Endothelial cell of umbilical vein (primary cell): Measurements from ENCODE around the gene CNKSR2. TPM values are rescaled to one million over a fixed set of nuclear protein-coding genes. Genes with fewer than 3 reads are reported as not detected.

Experiments used
- BruUV-seq: library from RNA; stranded (reverse); fragments of 400-500 nt; replicated peaks from 2 replicates; lab custom pipeline; 2021; lab: Mats Ljungman, UMichigan
- CTCF ChIA-PET: fragments of 300-600, 350-600 bp; sonication (Branson Sonifier 250); formaldehyde crosslinking; loops from one replicate; lab custom pipeline; 2021; ENCODE audit warnings: antibody characterized with exemption, inconsistent platforms; lab: Charles Lee
- POLR2A ChIA-PET: fragments of 300-600, 350-600 bp; sonication (Branson Sonifier 250); formaldehyde crosslinking; loops from one replicate; lab custom pipeline; 2021; ENCODE audit warnings: antibody characterized with exemption, inconsistent platforms; lab: Charles Lee
- DNase-seq: peaks from one replicate; pipeline ENCODE4 v3.0.0-alpha.2; 2011; ENCODE audit warnings: low read depth, low spot score
- FAIRE-seq: peaks from 2 replicates; lab custom pipeline; 2011; peaks lifted over from hg19 to GRCh38; lab: Jason Lieb, UNC
- H2AFZ ChIP-seq: 2 replicates; pipeline ENCODE4 v1.6.0; 2012; ENCODE audit warnings: low read depth, low read length, control low read depth, inconsistent platforms
- H3K27ac ChIP-seq: 2 replicates; pipeline ENCODE4 v1.5.1; 2011; ENCODE audit warnings: low read depth, mild to moderate bottlenecking, control low read depth, low read length, moderate library complexity; ENCODE audit not compliant: insufficient read depth
- H3K27me3 ChIP-seq, 2 experiments: 2 replicates each; pipeline versions ENCODE4 v1.6.0 to v1.6.1; 2011; ENCODE audit warnings: low read length in 2 of 2, mixed read lengths in 1 of 2; ENCODE audit not compliant: control insufficient read depth in 2 of 2, insufficient read depth in 2 of 2
- H3K36me3 ChIP-seq, 2 experiments: 2 replicates in 1 of 2; 3 replicates in 1 of 2; pipeline ENCODE4 v1.5.1; 2011; ENCODE audit warnings: low read length in 2 of 2, mild to moderate bottlenecking in 1 of 2, moderate library complexity in 1 of 2; ENCODE audit not compliant: control insufficient read depth in 2 of 2, insufficient read depth in 2 of 2; ENCODE audit errors: extremely low read depth in 1 of 2
- H3K4me1 ChIP-seq: 3 replicates; pipeline ENCODE4 v1.5.1; 2011; ENCODE audit warnings: mild to moderate bottlenecking, low read length; ENCODE audit not compliant: control insufficient read depth, insufficient read depth; ENCODE audit errors: extremely low read depth
- H3K4me2 ChIP-seq: 2 replicates; pipeline ENCODE4 v1.6.1; 2011; ENCODE audit warnings: low read length, control low read depth, mixed read lengths; ENCODE audit not compliant: insufficient read depth
- H3K4me3 ChIP-seq, 3 experiments: fragments of 200-600 bp in 1 of 3; sonication (generic), shearing (Covaris generic) in 1 of 3; replicated peaks in 1 of 3; 2 replicates each; pipeline ENCODE4 v1.5.1; 2011 to 2016; ENCODE audit warnings: control low read depth in 3 of 3, low read length in 3 of 3, mild to moderate bottlenecking in 2 of 3, inconsistent platforms in 1 of 3, low read depth in 1 of 3, moderate library complexity in 1 of 3; ENCODE audit not compliant: insufficient read depth in 1 of 3
- H3K79me2 ChIP-seq: 2 replicates; pipeline ENCODE4 v1.6.0; 2012; ENCODE audit warnings: low read length, inconsistent platforms; ENCODE audit not compliant: control insufficient read depth, insufficient read depth
- H3K9ac ChIP-seq: replicated peaks from 2 replicates; pipeline ENCODE3; 2011; ENCODE audit warnings: low read length, control low read depth; ENCODE audit not compliant: insufficient read depth; ENCODE audit errors: extremely low read depth
- H3K9me1 ChIP-seq: replicated peaks from 3 replicates; pipeline ENCODE4 v1.6.0; 2011; ENCODE audit warnings: mild to moderate bottlenecking, low read length; ENCODE audit not compliant: control insufficient read depth, insufficient read depth; ENCODE audit errors: extremely low read depth
- H3K9me3 ChIP-seq: replicated peaks from 2 replicates; pipeline ENCODE4 v1.5.1; 2012; ENCODE audit warnings: low read length, inconsistent platforms; ENCODE audit not compliant: control insufficient read depth, insufficient read depth
- H4K20me1 ChIP-seq: replicated peaks from 2 replicates; pipeline ENCODE3; 2011; ENCODE audit warnings: mild to moderate bottlenecking, low read length; ENCODE audit not compliant: control insufficient read depth, insufficient read depth; ENCODE audit errors: extremely low read depth
- CTCF ChIP-seq, 2 donors: IDR thresholded peaks; 1 replicate in 1 of 2; 2 replicates in 1 of 2; pipeline ENCODE4 v1.5.1; 2011; ENCODE audit warnings: low read length in 2 of 2, mild to moderate bottlenecking in 2 of 2, moderate library complexity in 2 of 2, control low read depth in 1 of 2, inconsistent platforms in 1 of 2, low read depth in 1 of 2; ENCODE audit not compliant: insufficient read depth in 1 of 2; ENCODE audit errors: extremely low read depth in 1 of 2
- EZH2 ChIP-seq: IDR thresholded peaks from 2 replicates; pipeline ENCODE4 v1.6.1; 2012; ENCODE audit warnings: borderline replicate concordance, low read depth, mild to moderate bottlenecking, moderate library complexity, low read length, inconsistent platforms; ENCODE audit not compliant: severe bottlenecking
- FOS ChIP-seq: IDR thresholded peaks from 2 replicates; pipeline ENCODE4 v1.6.1; 2011; ENCODE audit warnings: mild to moderate bottlenecking, low read length, moderate library complexity, borderline replicate concordance; ENCODE audit not compliant: insufficient read depth
- GATA2 ChIP-seq: IDR thresholded peaks from 2 replicates; pipeline ENCODE4 v1.7.0; 2011; ENCODE audit warnings: low read depth, mild to moderate bottlenecking, moderate library complexity, mixed read lengths, low read length; ENCODE audit not compliant: insufficient read length, insufficient read depth
- JUN ChIP-seq: IDR thresholded peaks from 2 replicates; pipeline ENCODE4 v1.6.1; 2011; ENCODE audit warnings: borderline replicate concordance, low read depth; ENCODE audit not compliant: insufficient read length, insufficient read depth
- MAX ChIP-seq: IDR thresholded peaks from 2 replicates; pipeline ENCODE4 v1.6.1; 2011; ENCODE audit not compliant: insufficient read depth, insufficient read length
- MYC ChIP-seq: IDR thresholded peaks from one replicate; pipeline ENCODE4 v1.6.1; 2011; ENCODE audit warnings: mild to moderate bottlenecking, low read depth, low read length
- POLR2A ChIP-seq: IDR thresholded peaks from 2 replicates; pipeline ENCODE4 v1.6.1; 2012; ENCODE audit warnings: low read depth, mild to moderate bottlenecking, control low read depth, low read length
- POLR2AphosphoS5 ChIP-seq: IDR thresholded peaks from 2 replicates; pipeline ENCODE4 v1.6.1; 2012; ENCODE audit warnings: low read depth, mild to moderate bottlenecking, control low read depth, low read length, moderate library complexity; ENCODE audit not compliant: insufficient read depth
- dilution Hi-C: fragments of 300-500 bp; cut with MboI; formaldehyde crosslinking; loops from one replicate; pipeline ENCODE4 v1.15.0; 2019; ENCODE audit warnings: low sequenced_read_pairs; ENCODE audit not compliant: extremely low pct_ligation_motif_present
- intact Hi-C: fragments of 100-400 bp; cut with micrococcal nuclease; formaldehyde crosslinking; loops from one replicate; pipeline ENCODE4 v1.10.0; 2022
- polyA plus RNA-seq, 4 experiments: library from polyadenylated mRNA; depleted of rRNA in 3 of 4; stranded (reverse) in 3 of 4; unstranded in 1 of 4; fragments of >200 nt; gene quantifications; 2 replicates each; pipeline versions ENCODE4 v1.2.1 to v1.2.3, GENCODE V29; 2011 to 2012; ENCODE audit warnings: missing spikeins in 1 of 4
- total RNA-seq: library from RNA; stranded (reverse); gene quantifications from 2 replicates; pipeline ENCODE4 v1.2.3, GENCODE V29; 2021

CNKSR2 gene
- total and polyA plus RNA-seq, 2 donors (not counting 3 experiments of a cell fraction or from before 2014, with no cell fraction given), result 0.13 TPM; not detected in 1

- Histone ChIP-seq H3K4me1 (peaks cover 32% of the 10 kb centered on the region), H3K79me2 (no peaks in the 10 kb centered on the region), H3K9me3 (no peaks in the 10 kb centered on the region), H3K4me2 (no peak overlapping the region), H3K4me3 (no peak overlapping the region), H3K27me3 (no peaks in the 10 kb centered on the region), H2AFZ (no peak overlapping the region), H3K27ac (peak overlapping the region; percentile 63), H3K9me1 (no peaks in the 10 kb centered on the region), H4K20me1 (no peaks in the 10 kb centered on the region), H3K36me3 (no peaks in the 10 kb centered on the region), H3K9ac (peak overlapping the region; percentile 23)
- FAIRE-seq (no peak), DNase-seq (peak; percentile 53)
- intact Hi-C loops (loop anchor here (5.0 kb wide), 2 partner anchors 1016 to 1386 kb away; partner anchors contain the start of gene EIF1AX), dilution Hi-C loops (no loop called here)
- TF ChIP-seq JUN, result no peak
- TF ChIP-seq GATA2, result no peak
- TF ChIP-seq EZH2, result no peak
- no peak for TF ChIP-seq MYC
- TF ChIP-seq CTCF (IDR thresholded peaks at IDR 0.05; ENCODE audit: extremely low read depth in 1 of 2, insufficient read depth in 1 of 2, low read depth in 1 of 2, low read length in 2 of 2), result no peak
- TF ChIP-seq MAX, result no peak
- TF ChIP-seq POLR2AphosphoS5, result no peak
- no peak for TF ChIP-seq FOS
- TF ChIP-seq POLR2A, result no peak
- CTCF ChIA-PET, result no interaction called here
- POLR2A ChIA-PET, result no interaction called here
- BruUV-seq, result no TSS peak
Observed at GRCh38 chrX:21528076-21528475, 153.9 kb downstream of the CNKSR2 start.
